Stimulated activated effector memory CD8-positive, alpha-beta T cell treated with anti-CD3 and anti-CD28 coated beads, Interleukin-12 subunit alpha, Interleukin-12 subunit beta, amount 100 ng/mL, for 72 hours (primary cell): ENCODE results near the gene IQCK.

ENCODE experiments used
- ATAC-seq: fragments of 150-1000 bp; cut with Tn5 transposase; 2 replicates; pipeline ENCODE4 v1.10.0; 2021
- DNase-seq, 2 donors: peaks; one replicate each; pipeline ENCODE4 v3.0.0; 2021 to 2022; ENCODE audit warnings: low spot score in 2 of 2
- H3K27ac Mint-ChIP-seq: one replicate; pipeline ENCODE4 v1.8.0; 2022; ENCODE audit warnings: mild to moderate bottlenecking, mixed read lengths
- H3K36me3 Mint-ChIP-seq: one replicate; pipeline ENCODE4 v1.8.0; 2022; ENCODE audit warnings: mild to moderate bottlenecking, mixed read lengths
- H3K4me1 Mint-ChIP-seq: one replicate; pipeline ENCODE4 v1.8.0; 2022; ENCODE audit warnings: mixed read lengths
- H3K4me3 Mint-ChIP-seq: one replicate; pipeline ENCODE4 v1.8.0; 2022; ENCODE audit warnings: mild to moderate bottlenecking, mixed read lengths
- H3K9me3 Mint-ChIP-seq: one replicate; pipeline ENCODE4 v1.8.0; 2022; ENCODE audit warnings: mixed read lengths

The IQCK gene

GRCh38 chr16:19815418-19815817 is 97.3 kb downstream of the IQCK start:
- H3K4me1 Mint-ChIP-seq: no peaks in the 10 kb centered on the region
- ATAC-seq (no peak), DNase-seq (no peak)
- H3K4me3 Mint-ChIP-seq: no peak overlapping the region
- no peaks in the 10 kb centered on the region for H3K36me3 Mint-ChIP-seq
- H3K9me3 Mint-ChIP-seq: peaks cover 5% of the 10 kb centered on the region
- H3K27ac Mint-ChIP-seq: no peak overlapping the region

DNA sequence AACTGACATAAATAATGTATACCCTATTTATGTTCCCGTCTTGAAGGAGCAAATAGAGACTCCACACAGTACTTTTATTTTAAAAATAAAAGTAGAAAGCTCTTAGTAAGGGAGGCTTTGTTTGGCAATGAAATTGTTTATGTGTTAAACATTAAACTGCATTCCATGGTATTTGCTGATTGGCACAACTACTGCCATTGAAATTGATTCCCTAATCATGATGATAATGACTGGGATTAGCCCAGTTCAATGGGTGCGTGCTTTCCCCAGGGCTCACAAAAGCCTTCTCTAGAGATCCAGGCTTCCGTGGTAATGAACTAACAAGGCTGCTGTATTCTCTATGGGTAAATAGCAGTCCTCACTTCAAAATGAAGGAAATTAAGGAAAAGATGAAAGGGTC is 99.1 kb downstream of the IQCK start:
- Mint-ChIP-seq H3K9me3 (peaks cover 5% of the 10 kb centered on the region), H3K27ac (no peak overlapping the region), H3K4me3 (no peak overlapping the region), H3K4me1 (no peaks in the 10 kb centered on the region), H3K36me3 (no peaks in the 10 kb centered on the region)
- DNase-seq: no peak
- ATAC-seq: no peak

- H3K36me3 Mint-ChIP-seq: no peaks in the 10 kb centered on the region
- H3K4me1 Mint-ChIP-seq: no peaks in the 10 kb centered on the region
- no peak overlapping the region for H3K4me3 Mint-ChIP-seq
- no peak overlapping the region for H3K27ac Mint-ChIP-seq
- no peak for DNase-seq
- ATAC-seq: no peak
- H3K9me3 Mint-ChIP-seq: peaks cover 4% of the 10 kb centered on the region
These were observed 99.8 kb downstream of the IQCK start for GRCh38 chr16:19817875-19818274.

DNA sequence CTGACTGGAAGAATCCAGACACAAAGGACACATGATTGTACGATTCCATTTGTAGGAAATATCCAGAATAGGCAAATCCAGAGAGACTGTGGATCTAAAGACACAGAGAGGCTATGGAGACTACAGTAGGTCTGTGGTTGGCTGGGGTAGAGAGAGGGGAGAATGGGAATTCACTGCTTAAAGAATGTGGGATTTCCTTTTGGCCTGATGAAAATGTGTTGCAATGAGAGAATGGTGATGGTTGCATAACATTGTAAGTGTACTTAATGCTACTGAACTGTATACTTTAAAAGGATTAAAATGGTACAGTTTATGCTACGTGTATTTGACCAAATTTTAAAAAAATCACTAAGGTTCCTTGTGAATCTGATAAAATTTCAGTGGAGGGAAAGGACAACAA is 104.5 kb downstream of the IQCK start:
- no peaks in the 10 kb centered on the region for H3K4me1 Mint-ChIP-seq
- no peak overlapping the region for H3K27ac Mint-ChIP-seq
- H3K9me3 Mint-ChIP-seq: no peaks in the 10 kb centered on the region
- no peaks in the 10 kb centered on the region for H3K36me3 Mint-ChIP-seq
- H3K4me3 Mint-ChIP-seq: no peak overlapping the region
- no peak for ATAC-seq
- no peak for DNase-seq

- Mint-ChIP-seq H3K4me3 (no peak overlapping the region), H3K27ac (no peak overlapping the region), H3K4me1 (no peaks in the 10 kb centered on the region), H3K36me3 (no peaks in the 10 kb centered on the region), H3K9me3 (no peaks in the 10 kb centered on the region)
- DNase-seq (no peak), ATAC-seq (no peak)
These were observed 105.3 kb downstream of the IQCK start for GRCh38 chr16:19823322-19823721.

GRCh38 chr16:19824216-19824615 is 106.1 kb downstream of the IQCK start:
- Mint-ChIP-seq H3K4me3 (no peak overlapping the region), H3K9me3 (no peaks in the 10 kb centered on the region), H3K4me1 (no peaks in the 10 kb centered on the region), H3K36me3 (no peaks in the 10 kb centered on the region), H3K27ac (no peak overlapping the region)
- no peak for ATAC-seq
- no peak for DNase-seq

GRCh38 chr16:19829844-19830692 is 112.0 kb downstream of the IQCK start:
- H3K27ac Mint-ChIP-seq: no peak overlapping the region
- H3K4me1 Mint-ChIP-seq: no peaks in the 10 kb centered on the region
- H3K9me3 Mint-ChIP-seq: no peaks in the 10 kb centered on the region
- H3K4me3 Mint-ChIP-seq: no peak overlapping the region
- H3K36me3 Mint-ChIP-seq: no peaks in the 10 kb centered on the region
- ATAC-seq (no peak), DNase-seq (no peak)

DNA sequence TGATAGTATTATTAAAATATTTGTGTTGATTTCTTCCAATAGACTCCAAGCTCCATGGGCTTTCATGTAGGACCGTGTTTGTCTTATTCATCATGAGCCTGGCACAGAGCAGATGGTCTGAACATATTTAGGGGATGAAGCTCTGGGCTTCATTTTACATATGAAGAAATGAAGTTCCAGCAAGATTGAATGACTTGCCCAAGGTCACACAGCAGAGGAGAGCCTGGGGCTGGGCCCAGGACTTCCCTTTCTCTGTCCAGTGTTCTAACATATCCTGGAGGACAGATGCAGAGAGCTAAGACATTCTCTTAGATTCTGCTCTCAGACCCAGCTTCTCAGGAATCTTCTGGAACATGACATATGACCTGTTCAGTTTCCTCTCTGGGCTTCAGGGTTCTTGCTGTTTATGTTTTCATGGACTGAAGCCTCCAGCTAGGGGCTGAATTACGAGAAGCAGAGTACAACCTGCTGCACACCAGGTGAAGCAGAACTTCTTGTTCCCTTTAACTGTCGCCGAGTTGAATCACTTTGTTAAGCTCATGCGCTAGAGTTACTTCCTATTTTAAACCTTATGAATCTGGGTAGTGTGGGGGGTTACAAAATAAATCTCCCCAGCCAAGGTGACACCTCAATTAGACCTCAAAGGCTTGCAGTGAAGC is 113.0 kb downstream of the IQCK start:
- H3K27ac Mint-ChIP-seq: no peak overlapping the region
- H3K4me3 Mint-ChIP-seq: no peak overlapping the region
- H3K4me1 Mint-ChIP-seq: no peaks in the 10 kb centered on the region
- no peak for DNase-seq
- no peaks in the 10 kb centered on the region for H3K9me3 Mint-ChIP-seq
- no peaks in the 10 kb centered on the region for H3K36me3 Mint-ChIP-seq
- no peak for ATAC-seq

GRCh38 chr16:19831678-19832077 is 113.6 kb downstream of the IQCK start:
- DNase-seq: no peak
- H3K9me3 Mint-ChIP-seq: no peaks in the 10 kb centered on the region
- H3K27ac Mint-ChIP-seq: no peak overlapping the region
- ATAC-seq: no peak
- H3K4me3 Mint-ChIP-seq: no peak overlapping the region
- no peaks in the 10 kb centered on the region for H3K36me3 Mint-ChIP-seq
- H3K4me1 Mint-ChIP-seq: no peaks in the 10 kb centered on the region

DNA sequence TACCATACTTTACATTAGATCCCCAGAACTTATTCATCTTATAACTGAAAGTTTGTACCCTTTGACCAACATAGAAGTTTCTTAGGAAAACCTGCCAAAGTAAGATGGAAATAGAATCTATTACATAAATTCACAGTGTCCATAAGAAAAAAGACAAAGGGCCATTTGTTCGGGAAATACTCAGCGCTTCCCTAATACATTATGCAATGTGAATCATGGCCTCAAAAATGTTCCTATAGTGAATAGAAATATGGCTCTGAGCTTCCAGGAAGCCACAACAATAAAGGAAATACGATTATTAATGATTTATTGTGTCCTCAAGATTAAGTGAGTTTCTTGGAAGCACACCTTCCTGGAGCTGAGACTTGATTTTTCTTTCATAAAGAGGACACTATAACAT is 115.1 kb downstream of the IQCK start:
- H3K4me1 Mint-ChIP-seq: no peaks in the 10 kb centered on the region
- H3K27ac Mint-ChIP-seq: no peak overlapping the region
- H3K4me3 Mint-ChIP-seq: no peak overlapping the region
- H3K9me3 Mint-ChIP-seq: no peaks in the 10 kb centered on the region
- no peak for ATAC-seq
- H3K36me3 Mint-ChIP-seq: no peaks in the 10 kb centered on the region
- no peak for DNase-seq

- Mint-ChIP-seq H3K36me3 (no peaks in the 10 kb centered on the region), H3K27ac (no peak overlapping the region), H3K4me1 (no peaks in the 10 kb centered on the region), H3K4me3 (no peak overlapping the region), H3K9me3 (no peaks in the 10 kb centered on the region)
- ATAC-seq (no peak), DNase-seq (no peak)
These were observed 115.5 kb downstream of the IQCK start for GRCh38 chr16:19833581-19833980.

DNA sequence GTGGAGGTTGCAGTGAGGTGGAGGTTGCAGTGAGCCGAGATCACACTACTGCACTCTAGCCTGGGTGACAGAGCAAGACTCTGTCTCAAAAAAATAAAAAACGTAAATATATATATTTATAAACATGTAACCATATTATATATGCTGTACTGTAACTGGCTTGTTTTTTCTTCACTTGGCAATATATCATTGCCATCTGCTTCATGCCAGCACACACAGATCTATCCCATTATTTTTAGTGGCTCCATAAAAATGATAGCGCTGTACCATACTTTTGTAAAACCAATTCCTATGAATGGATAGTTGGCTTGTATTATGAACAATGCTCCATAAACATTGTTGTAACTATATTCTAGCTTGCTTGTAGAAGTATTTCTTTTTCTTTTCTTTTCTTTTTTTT is 117.1 kb downstream of the IQCK start:
- Mint-ChIP-seq H3K4me1 (no peaks in the 10 kb centered on the region), H3K36me3 (no peaks in the 10 kb centered on the region), H3K9me3 (no peaks in the 10 kb centered on the region), H3K4me3 (no peak overlapping the region), H3K27ac (no peak overlapping the region)
- DNase-seq (no peak), ATAC-seq (no peak)

- no peak overlapping the region for H3K27ac Mint-ChIP-seq
- H3K4me3 Mint-ChIP-seq: no peak overlapping the region
- ATAC-seq (no peak), DNase-seq (no peak)
- no peaks in the 10 kb centered on the region for H3K9me3 Mint-ChIP-seq
- no peaks in the 10 kb centered on the region for H3K36me3 Mint-ChIP-seq
- no peaks in the 10 kb centered on the region for H3K4me1 Mint-ChIP-seq
These were observed 117.9 kb downstream of the IQCK start for GRCh38 chr16:19835968-19836421.

DNA sequence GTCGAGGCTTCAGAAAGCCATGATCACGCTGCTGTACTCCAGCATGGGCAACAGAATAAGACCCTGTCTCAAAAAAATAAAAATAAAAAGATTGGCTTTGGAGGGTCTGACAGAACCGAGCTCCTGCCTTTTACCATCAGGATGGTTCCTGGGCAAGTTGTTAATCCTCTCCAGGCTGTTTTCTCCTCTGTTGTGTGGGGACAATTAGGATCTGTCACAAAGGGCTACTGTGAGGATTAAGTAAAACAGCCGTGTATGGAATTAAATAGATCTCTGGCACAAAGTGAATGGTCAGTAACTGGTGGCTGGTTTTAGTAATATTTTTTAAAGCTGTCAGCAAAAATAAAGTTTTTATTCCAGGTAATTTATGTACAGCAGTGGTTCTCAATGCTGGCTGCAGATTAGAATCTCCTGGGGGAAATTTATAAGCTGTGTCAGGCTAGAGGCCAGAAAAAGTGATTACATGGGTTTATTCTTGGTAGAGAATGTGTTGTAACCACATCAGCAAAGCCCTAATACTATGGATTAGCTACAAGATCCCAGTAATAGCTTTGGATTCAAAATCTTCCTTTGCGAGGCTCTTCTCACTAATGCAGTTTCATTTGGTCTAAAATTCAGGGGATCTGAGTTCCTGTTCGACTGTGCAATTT is 119.4 kb downstream of the IQCK start:
- ATAC-seq (no peak), DNase-seq (no peak)
- Mint-ChIP-seq H3K4me3 (no peak overlapping the region), H3K4me1 (no peaks in the 10 kb centered on the region), H3K9me3 (no peaks in the 10 kb centered on the region), H3K27ac (no peak overlapping the region), H3K36me3 (no peaks in the 10 kb centered on the region)

GRCh38 chr16:19837984-19838707 is 120.1 kb downstream of the IQCK start:
- H3K36me3 Mint-ChIP-seq: no peaks in the 10 kb centered on the region
- DNase-seq (no peak), ATAC-seq (no peak)
- no peaks in the 10 kb centered on the region for H3K9me3 Mint-ChIP-seq
- H3K27ac Mint-ChIP-seq: no peak overlapping the region
- H3K4me1 Mint-ChIP-seq: no peaks in the 10 kb centered on the region
- H3K4me3 Mint-ChIP-seq: no peak overlapping the region
